Stimulated activated CD4-positive, alpha-beta T cell treated with anti-CD3 and anti-CD28 coated beads, Interleukin-12 subunit alpha, Interleukin-12 subunit beta, amount 100 ng/mL, for 48 hours (primary cell): ENCODE results near the gene FANK1.

Experiments
- DNase-seq, 3 donors: peaks; one replicate each; pipeline ENCODE4 v3.0.0-alpha.2; 2020; ENCODE audit warnings: low read depth in 2 of 3, low spot score in 1 of 3

FANK1 gene

DNA sequence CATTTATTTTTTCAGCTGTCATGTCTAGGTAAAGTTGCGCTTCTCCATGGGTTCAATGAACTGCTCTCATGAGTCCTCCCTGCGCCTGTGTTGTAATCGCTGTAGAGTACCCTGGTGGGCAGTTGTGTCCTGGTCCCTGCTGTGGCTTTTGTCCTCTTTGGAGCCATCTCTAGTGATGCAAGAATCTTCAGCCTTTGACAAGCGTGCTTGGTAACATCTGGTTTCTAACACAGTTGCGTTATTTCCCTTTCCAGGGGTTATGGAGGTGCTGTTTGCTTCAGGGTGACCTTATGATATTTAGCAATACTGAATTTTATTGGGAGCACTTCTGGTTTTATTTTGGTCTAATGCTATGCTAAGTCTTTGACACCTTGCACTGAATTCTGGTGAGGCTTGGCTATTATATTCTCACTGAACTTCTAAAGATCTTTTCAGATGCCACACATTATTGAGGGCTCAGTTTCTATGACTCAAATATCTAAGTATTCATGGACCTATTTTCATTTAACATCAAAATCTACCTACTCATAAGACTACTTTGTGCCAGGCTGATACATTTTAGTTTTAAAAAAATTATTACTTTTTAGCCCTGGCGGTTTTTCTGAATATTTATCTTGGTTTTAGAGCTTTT is 88.6 kb downstream of the FANK1 start:
- DNase-seq, result no peak

DNA sequence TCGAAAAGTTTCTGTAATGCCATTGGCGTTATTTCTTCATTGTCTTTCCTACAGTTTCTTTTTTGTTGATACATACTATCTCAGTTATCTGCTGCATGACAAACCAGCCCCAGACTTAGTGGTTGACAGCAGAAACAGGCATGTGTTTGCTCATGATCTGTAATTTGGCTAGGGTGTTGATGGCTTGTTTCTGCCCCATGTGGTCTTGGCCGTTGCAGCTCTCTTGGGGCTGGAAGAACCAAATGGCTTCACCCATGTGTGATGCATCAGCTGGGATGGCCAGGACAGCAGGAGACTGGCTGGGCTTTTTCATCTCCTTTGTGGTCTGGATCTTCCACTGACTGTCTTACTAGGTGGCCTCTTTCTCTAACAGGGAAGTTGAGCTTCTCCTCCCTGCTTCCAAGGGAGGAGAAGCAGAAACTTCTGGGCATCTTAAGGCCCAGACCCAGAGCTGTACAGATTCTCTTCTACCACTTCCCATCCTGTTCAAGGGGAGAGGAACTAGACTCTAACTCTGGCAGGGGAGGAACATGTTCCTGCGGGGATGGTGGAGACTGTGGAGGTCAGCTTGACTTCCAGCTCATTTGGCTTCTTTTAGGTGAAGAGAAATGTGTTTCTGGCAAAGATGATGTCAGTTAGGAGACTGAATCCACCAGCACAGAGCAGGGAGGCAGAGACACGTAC is 89.3 kb downstream of the FANK1 start:
- DNase-seq, result no peak

GRCh38 chr10:125989791-125990190 is 93.4 kb downstream of the FANK1 start:
- no peak for DNase-seq

GRCh38 chr10:125990974-125991373 is 94.6 kb downstream of the FANK1 start:
- DNase-seq, result no peak

- DNase-seq, result no peak
These were observed 95.0 kb downstream of the FANK1 start for GRCh38 chr10:125991392-125991791.

- DNase-seq, result no peak
These were observed 95.9 kb downstream of the FANK1 start for GRCh38 chr10:125992254-125992653.

GRCh38 chr10:125994601-125995000 is 98.2 kb downstream of the FANK1 start:
- DNase-seq, result no peak

GRCh38 chr10:125995726-125996304 is 99.5 kb downstream of the FANK1 start:
- DNase-seq, result no peak

DNA sequence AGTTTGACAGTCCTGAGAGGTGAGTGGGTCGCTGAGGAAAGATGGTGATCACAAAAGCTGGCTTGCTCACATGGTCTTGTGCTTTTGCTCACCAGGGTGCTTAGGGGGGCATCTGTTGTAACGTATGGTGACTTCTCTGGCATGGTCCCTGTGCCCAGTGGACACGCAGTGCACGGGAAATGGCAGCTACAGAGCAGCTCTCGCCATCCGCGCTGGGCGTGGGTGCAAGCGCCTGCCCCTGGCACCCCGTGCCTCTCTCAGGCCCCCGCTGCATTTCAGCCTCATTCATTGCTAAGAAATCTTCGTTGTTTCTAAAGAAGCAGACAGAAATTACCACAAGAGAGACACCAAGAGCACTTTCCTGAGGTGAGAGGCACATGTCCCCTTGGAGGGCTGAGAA is 101.2 kb downstream of the FANK1 start:
- no peak for DNase-seq

GRCh38 chr10:125999694-126000093 is 103.3 kb downstream of the FANK1 start:
- DNase-seq, result no peak

DNA sequence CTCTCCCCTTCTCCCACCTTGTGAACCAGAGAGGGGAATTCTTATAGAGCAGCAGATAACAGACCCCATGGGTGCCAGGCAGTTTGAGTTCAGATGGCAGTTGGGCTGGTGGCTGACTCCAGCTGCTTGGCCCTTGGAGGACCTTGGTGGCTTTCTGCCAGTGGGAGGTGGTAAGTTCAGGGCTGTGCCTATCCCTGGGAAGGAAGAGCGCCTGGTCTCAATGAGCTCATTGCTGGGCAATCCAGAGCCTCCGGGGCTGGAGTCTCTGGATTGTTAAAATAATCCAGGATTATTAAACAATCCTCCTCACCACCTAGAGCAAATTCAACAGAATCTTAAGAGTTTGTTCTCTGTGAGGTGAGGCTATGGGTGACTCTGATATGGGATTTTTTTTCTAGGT is 105.2 kb downstream of the FANK1 start:
- no peak for DNase-seq

DNA sequence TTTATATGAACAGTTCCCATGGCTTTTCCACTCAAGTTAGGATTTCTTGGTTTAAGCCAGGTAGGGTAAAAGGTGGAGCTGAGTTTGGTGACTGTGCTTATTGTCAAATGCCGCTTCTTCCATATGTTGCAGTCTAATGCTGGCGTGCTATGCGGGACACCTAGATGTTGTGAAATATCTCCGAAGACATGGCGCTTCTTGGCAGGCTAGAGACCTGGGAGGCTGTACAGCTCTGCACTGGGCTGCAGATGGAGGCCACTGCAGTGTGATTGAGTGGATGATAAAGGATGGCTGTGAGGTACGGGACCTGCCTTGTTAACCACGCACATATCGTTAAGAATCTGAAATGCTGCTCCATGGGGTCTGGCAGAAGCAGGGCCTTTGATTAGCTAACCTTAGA is 108.4 kb downstream of the FANK1 start:
- DNase-seq, result no peak

GRCh38 chr10:126006264-126006663 is 109.9 kb downstream of the FANK1 start:
- no peak for DNase-seq

- DNase-seq, result no peak
These were observed 110.5 kb downstream of the FANK1 start for GRCh38 chr10:126006906-126007305.

- DNase-seq, result no peak
These were observed 113.3 kb downstream of the FANK1 start for GRCh38 chr10:126009650-126010049.

GRCh38 chr10:126011995-126012394 is 115.6 kb downstream of the FANK1 start:
- no peak for DNase-seq

DNA sequence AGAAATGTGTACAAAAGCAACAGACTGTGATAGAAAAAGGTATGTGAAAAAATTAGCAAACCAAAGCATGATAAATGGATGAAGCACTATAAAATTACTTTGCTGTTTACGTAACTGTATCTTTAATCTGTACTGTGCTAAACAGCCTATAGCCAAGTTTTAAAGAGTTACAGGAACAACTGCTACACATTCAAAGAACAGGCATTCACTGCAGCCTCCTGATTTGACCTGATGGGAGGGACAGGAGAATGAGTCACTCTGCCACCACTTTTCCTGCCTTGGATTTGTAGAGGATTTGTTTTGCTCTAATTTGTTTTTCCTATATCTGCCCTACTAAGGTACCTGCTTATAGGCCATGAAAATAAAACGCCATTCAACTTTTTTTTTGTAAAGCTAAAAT is 116.1 kb downstream of the FANK1 start:
- DNase-seq, result no peak

- DNase-seq, result no peak
These were observed 117.3 kb downstream of the FANK1 start for GRCh38 chr10:126013489-126014281.

DNA sequence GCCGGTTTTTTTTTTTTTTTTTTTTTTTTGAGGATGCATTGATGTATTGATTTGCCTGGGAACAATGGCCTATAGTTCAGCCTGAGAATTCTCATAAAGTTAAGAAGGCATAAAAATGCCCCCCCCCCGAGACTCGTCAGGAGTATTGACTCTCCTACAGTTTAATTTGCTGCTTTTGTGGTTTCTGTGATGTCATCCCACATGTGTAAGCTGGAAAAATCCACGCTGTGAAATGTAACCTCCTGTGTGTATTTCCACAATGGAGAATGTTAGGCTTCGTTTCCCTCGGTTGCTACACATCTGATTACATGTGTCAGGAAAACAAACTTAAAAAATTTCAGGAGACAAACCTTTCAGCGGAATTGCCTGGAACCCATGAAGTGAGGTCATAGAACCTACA is 117.9 kb downstream of the FANK1 start:
- DNase-seq, result no peak

DNA sequence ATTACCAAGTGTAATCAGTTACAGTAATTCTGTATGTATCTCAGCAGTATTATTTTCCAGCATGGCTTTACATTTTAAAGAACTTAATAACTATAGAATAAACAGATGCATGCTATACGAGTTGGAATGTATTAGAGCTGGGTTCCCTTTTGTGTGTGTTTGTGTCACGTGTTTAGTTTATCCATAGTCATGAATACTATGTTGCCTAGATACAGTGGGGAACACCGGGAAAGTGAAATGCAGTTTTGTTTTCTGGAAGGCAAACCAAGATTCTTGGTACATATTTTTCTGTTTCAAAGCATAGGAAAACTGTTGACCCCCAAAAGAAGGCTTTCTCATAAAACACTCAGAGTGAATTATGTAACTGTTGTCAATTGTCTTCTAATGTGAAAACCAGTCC is 119.0 kb downstream of the FANK1 start:
- no peak for DNase-seq

- DNase-seq, result no peak
These were observed 119.9 kb downstream of the FANK1 start for GRCh38 chr10:126016156-126016805.
